CD8-positive, alpha-beta memory T cell (primary cell): ENCODE measurements around the gene AXIN2. TPM values are rescaled to one million over a fixed set of nuclear protein-coding genes. Genes with fewer than 3 reads are reported as not detected.
"Not testable (repeated sequence)": the region's sequence is repeated elsewhere in the genome, so short reads cannot be mapped to it uniquely, and the experiment has no call there.

Source experiments
- CTCF ChIA-PET: fragments of 350-600 bp; sonication (Branson Sonifier 250); formaldehyde crosslinking; loops from one replicate; lab custom pipeline; 2021; ENCODE audit warnings: antibody characterized with exemption; lab: Charles Lee
- POLR2A ChIA-PET: fragments of 350-600 bp; sonication (Branson Sonifier 250); formaldehyde crosslinking; loops from one replicate; lab custom pipeline; 2021; ENCODE audit warnings: antibody characterized with exemption; lab: Charles Lee
- DNase-seq, 5 donors: peaks; one replicate each; pipeline versions ENCODE4 v3.0.0 to v3.0.0-alpha.2; 2020 to 2022; ENCODE audit warnings: mixed read lengths in 1 of 5
- H3K27ac ChIP-seq: one replicate; pipeline ENCODE4 v1.7.0; 2013; ENCODE audit warnings: low read depth, mild to moderate bottlenecking, low read length, moderate library complexity
- H3K27me3 ChIP-seq: 2 replicates; pipeline ENCODE4 v1.7.0; 2013; ENCODE audit warnings: low read length, mild to moderate bottlenecking; ENCODE audit not compliant: insufficient read depth, poor library complexity, severe bottlenecking
- H3K36me3 ChIP-seq: 2 replicates; pipeline ENCODE4 v1.7.0; 2013; ENCODE audit warnings: mild to moderate bottlenecking, low read length, moderate library complexity; ENCODE audit not compliant: insufficient read depth
- H3K4me1 ChIP-seq: 2 replicates; pipeline ENCODE4 v1.7.0; 2013; ENCODE audit warnings: mild to moderate bottlenecking, low read length, moderate library complexity; ENCODE audit not compliant: insufficient read depth
- H3K4me3 ChIP-seq: 2 replicates; pipeline ENCODE4 v1.7.0; 2013; ENCODE audit warnings: mild to moderate bottlenecking, low read length
- H3K9me3 ChIP-seq: 2 replicates; pipeline ENCODE4 v1.7.0; 2013; ENCODE audit warnings: mild to moderate bottlenecking, low read length
- H3K27ac Mint-ChIP-seq, 8 donors: one replicate each; pipeline ENCODE4 v1.8.0; 2020 to 2021; ENCODE audit warnings: mixed read lengths in 8 of 8, mild to moderate bottlenecking in 6 of 8, inconsistent platforms in 3 of 8, moderate library complexity in 3 of 8
- H3K27me3 Mint-ChIP-seq, 2 donors: one replicate each; pipeline ENCODE4 v1.8.0; 2020 to 2021; ENCODE audit warnings: mixed read lengths in 2 of 2, mild to moderate bottlenecking in 1 of 2, moderate library complexity in 1 of 2
- H3K36me3 Mint-ChIP-seq, 3 donors: one replicate each; pipeline ENCODE4 v1.8.0; 2020 to 2021; ENCODE audit warnings: mixed read lengths in 3 of 3, inconsistent platforms in 1 of 3, mild to moderate bottlenecking in 1 of 3
- H3K4me1 Mint-ChIP-seq, 3 donors: one replicate each; pipeline ENCODE4 v1.8.0; 2020 to 2021; ENCODE audit warnings: mixed read lengths in 3 of 3, inconsistent platforms in 1 of 3, mild to moderate bottlenecking in 1 of 3
- H3K4me3 Mint-ChIP-seq, 7 donors: one replicate each; pipeline ENCODE4 v1.8.0; 2020 to 2021; ENCODE audit warnings: mixed read lengths in 7 of 7, mild to moderate bottlenecking in 6 of 7, moderate library complexity in 4 of 7, inconsistent platforms in 2 of 7
- H3K9me3 Mint-ChIP-seq, 5 donors: one replicate each; pipeline ENCODE4 v1.8.0; 2020 to 2022; ENCODE audit warnings: mixed read lengths in 5 of 5, mild to moderate bottlenecking in 3 of 5, moderate library complexity in 2 of 5, inconsistent platforms in 1 of 5
- polyA plus RNA-seq: library from polyadenylated mRNA; unstranded; fragments of 300-500 nt; fragmentation: Illumina TruSeq; gene quantifications from one replicate; pipeline ENCODE4 v1.2.3, GENCODE V29; 2021
- total RNA-seq, 2 experiments: library from RNA; stranded (reverse); gene quantifications; one replicate each; pipeline ENCODE4 v1.2.3, GENCODE V29; 2021

AXIN2 gene
- total and polyA plus RNA-seq, 3 experiments from 2014 or later: 3.6 to 3.8 (median 3.8) TPM

DNA sequence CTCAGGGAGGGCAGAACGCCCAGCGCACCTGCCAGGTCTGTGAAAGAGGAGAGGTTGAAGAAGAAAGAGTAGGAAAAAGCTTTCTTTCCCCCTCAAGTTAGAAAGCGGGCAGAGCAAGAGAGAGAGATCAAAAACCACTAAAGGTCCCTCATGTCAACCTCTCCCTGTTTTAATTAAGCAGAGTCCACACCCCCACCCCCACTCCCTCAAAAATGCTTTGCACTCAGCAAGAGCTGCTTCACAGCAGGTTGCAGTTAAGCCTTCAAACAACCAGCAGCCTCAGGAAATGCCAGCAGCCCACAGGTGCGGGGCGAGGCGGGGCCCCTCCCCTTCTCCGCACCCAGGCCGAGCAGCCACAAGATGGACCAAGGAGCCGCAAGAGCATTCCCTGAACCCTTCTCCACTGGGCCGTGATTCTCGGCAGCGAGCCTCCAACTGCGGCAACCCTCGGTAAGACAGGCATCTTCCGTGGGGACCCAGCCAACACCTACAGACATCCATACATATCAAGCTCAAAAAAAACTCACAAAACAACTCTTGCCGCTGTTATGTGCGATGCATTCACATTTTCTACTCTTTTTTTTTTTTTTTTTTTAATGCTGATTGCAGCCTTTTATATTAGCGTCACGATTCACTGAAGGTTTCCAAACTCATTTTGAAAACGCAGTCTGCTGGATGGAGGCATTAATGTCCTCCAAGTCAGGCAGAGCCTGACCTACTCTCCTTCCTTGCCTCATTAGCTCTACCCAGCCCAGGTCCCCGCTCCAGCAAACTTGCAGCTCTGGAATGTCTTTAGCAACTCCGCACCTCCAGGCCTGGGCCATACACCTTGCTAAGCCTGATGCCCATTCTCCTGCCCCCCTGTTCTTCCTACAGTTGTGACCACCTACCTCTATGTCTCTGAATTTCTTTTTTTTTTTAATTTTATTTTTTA, 66.1 kb downstream of the AXIN2 start:
- peaks cover 0 to 4% (median 0%) of the 10 kb centered on the region in 3 donors for H3K36me3 Mint-ChIP-seq
- Histone ChIP-seq H3K27ac (no peak overlapping the region), H3K36me3 (no peaks in the 10 kb centered on the region), H3K9me3 (no peaks in the 10 kb centered on the region), H3K4me3 (peak overlapping the region; percentile 14), H3K27me3 (no peaks in the 10 kb centered on the region), H3K4me1 (peaks cover 6% of the 10 kb centered on the region)
- H3K27me3 Mint-ChIP-seq: peaks cover 13 to 38% of the 10 kb centered on the region in 2 donors
- ChIA-PET POLR2A (no interaction called here), CTCF (no interaction called here)
- H3K4me1 Mint-ChIP-seq: peaks cover 10 to 15% (median 14%) of the 10 kb centered on the region in 3 donors
- peak overlapping the region in 6 of 7 donors; percentile 52 to 65 (median 59) for H3K4me3 Mint-ChIP-seq
- no peaks in the 10 kb centered on the region for H3K9me3 Mint-ChIP-seq
- DNase-seq: peak in 1 of 5 donors; percentile 13
- H3K27ac Mint-ChIP-seq: peak overlapping the region in 3 of 8 donors; percentile 4 to 21 (median 17)

DNA sequence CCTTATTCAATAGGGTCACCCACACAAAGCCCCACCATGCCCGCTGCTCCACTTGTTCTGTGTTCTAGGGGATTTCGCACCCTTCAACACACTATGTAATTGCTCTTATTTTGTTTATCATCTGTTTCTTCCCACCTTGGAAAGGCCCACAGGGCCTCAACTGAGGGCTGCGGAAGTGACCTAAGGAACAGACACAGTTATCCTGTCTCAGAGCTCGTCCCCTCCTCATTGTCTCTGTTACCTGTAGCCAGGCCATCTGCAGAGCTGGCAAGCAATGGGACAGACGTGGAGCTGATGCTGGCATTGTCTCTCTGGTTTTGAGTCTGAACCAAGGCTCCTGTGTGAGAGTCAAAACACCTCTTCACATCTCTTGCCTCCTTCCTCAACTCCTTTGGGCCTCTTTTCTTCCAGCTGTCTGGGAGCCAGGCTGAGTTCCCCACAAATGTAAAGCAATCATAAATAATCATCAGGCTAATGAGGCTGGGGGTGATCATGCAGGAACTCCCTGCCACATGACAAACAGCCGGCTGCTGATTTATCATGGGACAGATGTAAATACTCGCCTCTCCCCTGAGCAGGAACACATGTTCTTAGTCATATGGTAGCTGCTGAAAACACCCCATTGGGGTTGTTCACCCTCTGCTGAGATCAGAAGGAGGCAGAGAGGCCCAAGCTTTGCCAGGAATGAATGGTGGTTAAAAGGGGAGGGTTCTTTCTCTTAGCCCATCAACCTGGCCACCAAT, 71.9 kb downstream of the AXIN2 start:
- peaks cover 0 to 4% (median 0%) of the 10 kb centered on the region in 3 donors for H3K36me3 Mint-ChIP-seq
- peaks cover 16 to 37% of the 10 kb centered on the region in 2 donors for H3K27me3 Mint-ChIP-seq
- DNase-seq: no peak
- Histone ChIP-seq H3K9me3 (no peaks in the 10 kb centered on the region), H3K36me3 (no peaks in the 10 kb centered on the region), H3K27ac (no peak overlapping the region), H3K4me3 (no peak overlapping the region), H3K27me3 (no peaks in the 10 kb centered on the region), H3K4me1 (no peaks in the 10 kb centered on the region)
- no peaks in the 10 kb centered on the region for H3K9me3 Mint-ChIP-seq
- H3K4me3 Mint-ChIP-seq: no peak overlapping the region
- H3K4me1 Mint-ChIP-seq: peaks cover 0 to 8% (median 0%) of the 10 kb centered on the region in 3 donors
- CTCF ChIA-PET: no interaction called here
- POLR2A ChIA-PET: no interaction called here
- no peak overlapping the region for H3K27ac Mint-ChIP-seq

- H3K27ac Mint-ChIP-seq: no peak overlapping the region
- POLR2A ChIA-PET: no interaction called here
- H3K27me3 Mint-ChIP-seq: peaks cover 16 to 37% of the 10 kb centered on the region in 2 donors
- H3K4me3 Mint-ChIP-seq: no peak overlapping the region
- peaks cover 0 to 4% (median 0%) of the 10 kb centered on the region in 3 donors for H3K36me3 Mint-ChIP-seq
- no peak overlapping the region for H3K4me3 ChIP-seq
- no peaks in the 10 kb centered on the region for H3K4me1 ChIP-seq
- no peak for DNase-seq
- H3K27ac ChIP-seq: no peak overlapping the region
- CTCF ChIA-PET: no interaction called here
- H3K36me3 ChIP-seq: no peaks in the 10 kb centered on the region
- H3K9me3 ChIP-seq: no peaks in the 10 kb centered on the region
- no peaks in the 10 kb centered on the region for H3K27me3 ChIP-seq
- H3K9me3 Mint-ChIP-seq: no peaks in the 10 kb centered on the region
- H3K4me1 Mint-ChIP-seq: peaks cover 0 to 4% (median 0%) of the 10 kb centered on the region in 3 donors
Measured at GRCh38 chr17:65488665-65489064, 72.8 kb downstream of the AXIN2 start.

GRCh38 chr17:65487990-65488389, 73.5 kb downstream of the AXIN2 start:
- Histone ChIP-seq H3K36me3 (no peaks in the 10 kb centered on the region), H3K27me3 (no peaks in the 10 kb centered on the region), H3K27ac (no peak overlapping the region), H3K9me3 (no peaks in the 10 kb centered on the region), H3K4me1 (no peaks in the 10 kb centered on the region), H3K4me3 (no peak overlapping the region)
- DNase-seq: no peak
- no peaks in the 10 kb centered on the region for H3K9me3 Mint-ChIP-seq
- no peak overlapping the region for H3K27ac Mint-ChIP-seq
- peaks cover 0 to 4% (median 0%) of the 10 kb centered on the region in 3 donors for H3K36me3 Mint-ChIP-seq
- no peak overlapping the region for H3K4me3 Mint-ChIP-seq
- peaks cover 13 to 33% of the 10 kb centered on the region in 2 donors for H3K27me3 Mint-ChIP-seq
- H3K4me1 Mint-ChIP-seq: peaks cover 0 to 4% (median 0%) of the 10 kb centered on the region in 3 donors
- POLR2A ChIA-PET: no interaction called here
- CTCF ChIA-PET: no interaction called here

DNA sequence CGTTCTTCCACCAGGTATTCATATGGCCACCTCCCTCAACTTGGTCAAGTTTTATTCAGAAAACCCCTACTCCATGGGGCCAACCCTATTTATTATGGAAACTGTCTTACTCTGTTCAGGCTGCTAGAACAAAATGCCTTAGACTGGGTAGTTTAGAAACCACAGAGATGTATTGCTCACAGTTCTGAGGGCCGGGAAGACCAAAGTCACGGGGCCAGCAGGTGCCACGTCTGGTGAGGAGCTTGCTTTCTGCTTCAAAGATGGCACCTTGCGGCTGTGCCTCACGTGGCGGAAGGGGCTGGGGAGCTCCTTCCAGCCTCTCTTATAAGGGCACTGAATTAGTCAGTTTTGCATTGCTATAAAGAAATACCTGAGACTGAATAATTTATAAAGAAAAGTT, 74.3 kb downstream of the AXIN2 start:
- no peak overlapping the region for H3K27ac ChIP-seq
- DNase-seq: no peak
- Mint-ChIP-seq H3K27ac (no peak overlapping the region), H3K4me3 (no peak overlapping the region), H3K27me3 (peaks cover 13 to 31% of the 10 kb centered on the region in 2 donors), H3K36me3 (peaks cover 0 to 4% (median 0%) of the 10 kb centered on the region in 3 donors), H3K9me3 (no peaks in the 10 kb centered on the region), H3K4me1 (peaks cover 0 to 4% (median 0%) of the 10 kb centered on the region in 3 donors)
- no peaks in the 10 kb centered on the region for H3K4me1 ChIP-seq
- H3K9me3 ChIP-seq: no peaks in the 10 kb centered on the region
- H3K4me3 ChIP-seq: no peak overlapping the region
- H3K27me3 ChIP-seq: no peaks in the 10 kb centered on the region
- H3K36me3 ChIP-seq: no peaks in the 10 kb centered on the region
- POLR2A ChIA-PET: no interaction called here
- CTCF ChIA-PET: no interaction called here

DNA sequence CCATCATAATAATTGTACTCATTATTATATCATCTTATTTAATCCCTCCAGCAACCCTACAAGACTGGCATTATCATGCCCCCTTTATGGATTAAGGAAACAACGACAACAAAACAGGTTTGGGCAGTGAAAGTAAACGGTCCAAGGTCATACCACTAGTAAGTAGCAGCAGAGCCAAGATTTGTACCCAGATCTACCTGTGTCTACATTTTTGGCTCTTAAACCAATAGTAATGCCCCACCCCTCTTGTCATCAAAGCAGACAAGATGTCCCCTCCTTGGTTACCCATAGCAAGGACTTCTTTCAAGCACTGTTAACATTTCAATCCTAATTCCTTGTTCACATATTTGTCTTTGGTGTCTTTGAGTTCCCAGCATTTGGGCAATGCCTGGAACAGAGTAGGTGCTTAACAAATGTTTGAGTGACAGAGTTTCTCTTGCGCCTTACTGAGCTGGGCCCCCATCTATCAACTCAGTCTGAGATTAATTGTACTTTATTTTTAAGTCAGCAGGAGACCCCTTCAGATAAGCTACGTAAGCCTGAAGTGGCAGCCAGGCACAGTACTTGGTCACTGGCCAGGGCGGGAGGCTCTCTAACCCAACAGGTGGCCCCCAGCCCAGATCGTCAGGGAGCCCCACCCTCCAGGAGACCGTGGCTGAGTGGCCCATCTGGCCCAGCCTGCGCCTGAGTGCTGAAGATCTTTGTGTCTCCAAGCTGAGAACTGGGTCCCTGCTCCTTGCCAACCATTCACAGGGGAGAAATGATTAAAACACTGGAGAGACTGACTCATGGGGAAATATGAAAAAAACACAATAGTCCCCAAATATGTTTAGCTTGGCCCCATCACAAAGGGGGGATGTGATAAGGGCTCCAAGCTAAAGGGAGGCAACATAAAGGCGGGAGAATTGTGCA, 75.8 kb downstream of the AXIN2 start:
- Mint-ChIP-seq H3K4me3 (no peak overlapping the region), H3K9me3 (no peaks in the 10 kb centered on the region), H3K36me3 (no peaks in the 10 kb centered on the region), H3K27me3 (peaks cover 10 to 19% of the 10 kb centered on the region in 2 donors), H3K4me1 (peaks cover 0 to 4% (median 0%) of the 10 kb centered on the region in 3 donors), H3K27ac (no peak overlapping the region)
- Histone ChIP-seq H3K27me3 (no peaks in the 10 kb centered on the region), H3K4me1 (no peaks in the 10 kb centered on the region), H3K36me3 (no peaks in the 10 kb centered on the region), H3K27ac (no peak overlapping the region), H3K4me3 (no peak overlapping the region), H3K9me3 (no peaks in the 10 kb centered on the region)
- ChIA-PET CTCF (no interaction called here), POLR2A (no interaction called here)
- DNase-seq: no peak

DNA sequence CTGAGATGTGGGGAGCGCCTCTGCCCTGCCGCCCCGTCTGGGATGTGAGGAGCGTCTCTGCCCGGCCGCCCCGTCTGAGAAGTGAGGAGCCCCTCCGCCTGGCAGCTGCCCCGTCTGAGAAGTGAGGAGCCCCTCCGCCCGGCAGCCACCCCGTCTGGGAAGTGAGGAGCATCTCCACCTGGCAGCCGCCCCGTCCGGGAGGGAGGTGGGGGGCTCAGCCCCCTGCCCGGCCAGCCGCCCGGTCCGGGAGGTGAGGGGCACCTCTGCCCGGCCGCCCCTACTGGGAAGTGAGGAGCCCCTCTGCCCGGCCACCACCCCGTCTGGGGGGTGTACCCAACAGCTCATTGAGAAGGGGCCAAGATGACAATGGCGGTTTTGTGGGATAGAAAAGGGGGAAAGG, 77.0 kb downstream of the AXIN2 start:
- peaks cover 10 to 18% of the 10 kb centered on the region in 2 donors for H3K27me3 Mint-ChIP-seq
- H3K4me3 Mint-ChIP-seq, CTCF ChIA-PET: not testable (repeated sequence)

More for the DNA sequence above, 77.0 kb downstream of the AXIN2 start:
- H3K4me1 ChIP-seq, H3K9me3 Mint-ChIP-seq, H3K4me1 Mint-ChIP-seq, H3K36me3 Mint-ChIP-seq, H3K27me3 ChIP-seq, H3K27ac Mint-ChIP-seq, H3K27ac ChIP-seq, DNase-seq, POLR2A ChIA-PET, H3K9me3 ChIP-seq, H3K36me3 ChIP-seq, H3K4me3 ChIP-seq: not testable (repeated sequence)
